Activated CD8-positive, alpha-beta memory T cell treated with anti-CD3 and anti-CD28 coated beads, Interleukin-2, amount 50 U/mL, for 1 hour (primary cell): ENCODE results near the gene IHH.

Experiments used
- DNase-seq: peaks from one replicate; pipeline ENCODE4 v3.0.0-alpha.2; 2020; ENCODE audit errors: extremely low read depth

Gene IHH

DNA sequence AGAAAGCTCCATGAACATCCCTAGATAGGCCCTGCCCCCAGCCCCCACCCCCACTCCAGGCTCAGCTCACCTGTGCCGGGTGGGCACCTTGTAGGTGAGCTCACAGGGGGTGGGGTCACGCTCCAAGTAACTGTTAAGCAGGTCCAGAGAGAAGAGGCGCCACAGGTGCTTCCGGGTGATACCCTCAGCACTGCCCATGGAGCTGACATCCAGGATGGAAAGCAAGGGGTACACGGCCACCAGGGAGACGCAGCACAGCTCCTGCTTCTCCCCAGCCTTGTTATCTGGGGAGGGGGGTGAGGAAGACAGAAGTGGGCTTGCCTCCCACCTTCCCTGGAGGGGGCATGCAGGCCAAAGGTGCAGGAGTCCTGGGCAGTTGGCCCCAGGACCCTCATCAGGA is 41.3 kb downstream of the IHH start:
- DNase-seq, result no peak

DNA sequence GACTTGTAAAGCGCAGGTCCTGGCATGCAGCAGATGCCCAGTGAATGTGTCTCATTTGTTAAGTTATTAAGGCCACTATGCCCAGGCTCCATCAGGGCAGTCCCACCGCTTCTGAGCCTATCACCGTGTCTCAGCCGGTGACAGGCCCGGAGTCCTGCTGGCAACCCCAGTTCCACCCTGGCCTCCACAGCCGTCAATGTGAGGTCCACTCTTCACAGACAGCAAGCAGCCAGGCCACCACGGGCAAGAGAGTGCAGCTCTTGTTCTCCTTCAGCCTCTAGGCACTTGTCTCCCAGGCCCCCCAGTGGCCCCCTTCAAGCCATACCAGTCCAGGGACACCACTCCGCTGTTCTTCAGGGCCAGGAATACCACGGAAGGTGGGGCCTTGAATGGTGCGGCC is 42.0 kb downstream of the IHH start:
- no peak for DNase-seq

DNA sequence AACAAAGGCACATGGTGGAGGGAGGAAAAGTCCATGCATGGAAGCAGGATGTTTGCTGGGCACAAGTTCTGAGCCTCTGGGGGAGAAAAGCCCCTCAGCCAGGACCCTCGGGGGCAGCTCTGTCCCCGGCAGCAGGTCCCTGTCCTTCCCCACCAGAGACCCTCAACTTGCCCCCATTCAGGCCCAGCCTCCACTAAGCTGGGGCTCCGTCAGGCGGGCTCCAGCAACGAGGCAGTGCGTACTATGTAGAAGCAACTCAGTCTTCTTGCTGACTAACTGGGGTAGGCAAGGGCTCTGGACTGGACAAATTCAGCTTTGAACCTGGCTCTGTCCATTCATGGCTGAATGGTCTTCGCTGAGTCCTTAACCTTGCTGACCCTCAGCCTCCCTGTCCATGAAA is 42.4 kb downstream of the IHH start:
- no peak for DNase-seq

DNA sequence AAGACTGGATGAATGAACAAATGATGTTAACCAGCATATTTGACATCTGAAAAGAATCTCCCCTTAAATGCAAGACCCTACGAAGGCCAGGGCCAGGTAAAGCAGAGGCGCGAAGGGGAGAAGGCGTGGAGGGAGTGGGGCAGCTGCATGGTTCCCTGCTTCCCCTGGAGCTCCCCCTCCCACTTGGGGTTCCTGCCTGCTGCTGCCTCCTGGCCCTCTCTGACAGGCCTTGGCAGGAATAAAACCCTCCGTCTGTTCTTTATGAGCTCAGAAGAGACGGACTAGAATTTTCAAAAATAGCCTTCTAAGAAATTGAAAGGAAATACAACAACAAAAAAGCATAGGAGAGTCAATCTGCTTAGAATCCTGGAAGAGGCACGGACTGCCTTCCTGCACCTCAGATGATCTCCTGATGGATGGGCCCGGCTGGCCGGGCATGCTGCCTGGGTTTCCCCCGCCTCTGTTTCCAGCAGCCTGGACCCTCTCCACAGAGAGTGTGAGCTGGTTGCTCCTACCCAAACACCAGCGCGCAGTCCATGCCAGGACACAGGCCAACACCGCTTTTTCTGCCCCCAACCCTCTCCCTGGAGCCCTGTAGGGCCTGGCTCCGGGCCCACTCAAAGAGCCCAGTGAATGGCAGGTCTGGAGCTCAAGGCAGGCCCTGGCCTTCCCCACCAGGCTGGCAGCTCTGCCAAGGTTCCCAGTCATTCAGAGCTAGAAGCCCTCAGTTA is 43.4 kb downstream of the IHH start:
- DNase-seq, result no peak

DNA sequence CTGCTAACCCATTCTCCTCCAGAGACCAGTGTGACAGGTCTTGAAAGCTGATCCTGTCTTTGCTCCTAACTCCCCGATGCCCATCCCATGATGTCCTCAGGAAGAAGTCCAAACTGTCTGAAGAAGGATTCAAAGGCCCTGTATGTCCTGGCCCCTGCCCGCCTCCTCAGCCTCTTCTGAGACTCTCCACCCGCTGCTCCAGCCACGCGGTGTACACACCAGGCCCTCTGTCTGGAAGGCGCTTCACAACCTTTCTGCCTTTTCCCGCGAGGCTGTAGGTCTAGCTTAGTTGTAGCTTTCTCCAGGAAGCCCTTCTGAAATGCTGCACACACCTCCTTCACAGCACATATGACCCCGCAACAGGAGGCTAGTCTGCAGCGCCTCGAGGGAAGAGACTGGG is 44.0 kb downstream of the IHH start:
- no peak for DNase-seq

DNA sequence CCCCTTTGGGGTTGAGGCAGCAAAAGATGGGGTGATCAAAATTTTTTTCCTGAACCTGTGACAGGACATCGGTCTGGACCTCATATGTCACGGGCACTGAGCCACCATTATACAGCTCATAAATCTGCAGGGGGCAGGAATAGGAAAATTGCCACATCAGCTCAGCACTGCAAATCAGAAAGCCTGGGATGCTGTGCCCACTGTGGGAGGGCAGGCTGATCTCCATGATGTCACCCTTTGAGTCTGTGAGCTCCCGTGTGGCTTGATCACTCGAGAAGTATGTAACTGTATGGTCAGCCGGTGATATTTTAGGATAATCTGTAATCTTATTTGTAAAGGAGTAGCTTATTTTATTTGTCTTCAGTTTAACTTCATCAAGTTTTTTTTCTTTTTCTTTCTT is 49.8 kb downstream of the IHH start:
- DNase-seq, result no peak

DNA sequence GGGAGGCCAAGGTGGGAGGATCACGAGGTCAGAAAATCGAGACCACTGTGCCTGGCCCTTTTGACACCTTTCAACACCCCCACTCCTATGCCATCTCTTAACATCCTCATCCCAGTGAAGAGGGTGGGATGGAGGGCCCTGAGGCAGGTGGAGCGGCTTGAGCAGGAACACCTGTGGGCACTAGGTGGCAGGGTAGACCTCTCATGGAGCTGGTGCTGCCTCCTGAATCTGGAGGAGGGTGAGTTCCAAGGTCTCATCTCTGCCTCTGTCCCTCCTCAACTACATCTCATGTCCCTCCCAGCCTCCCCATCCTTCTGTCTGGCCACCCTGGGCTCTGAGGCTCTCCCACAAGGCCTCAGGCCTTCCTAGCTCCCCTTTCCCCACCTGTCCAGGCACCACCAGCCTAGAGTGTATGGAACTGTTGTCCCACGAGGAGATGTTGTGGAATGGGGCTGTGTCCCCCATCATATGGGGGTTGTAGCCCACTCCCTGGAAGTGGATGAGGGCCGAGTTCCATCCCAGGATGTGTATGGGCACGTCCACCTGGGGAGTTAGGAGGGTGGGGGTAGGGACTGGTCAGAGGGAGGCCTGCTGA is 50.5 kb downstream of the IHH start:
- DNase-seq, result no peak

DNA sequence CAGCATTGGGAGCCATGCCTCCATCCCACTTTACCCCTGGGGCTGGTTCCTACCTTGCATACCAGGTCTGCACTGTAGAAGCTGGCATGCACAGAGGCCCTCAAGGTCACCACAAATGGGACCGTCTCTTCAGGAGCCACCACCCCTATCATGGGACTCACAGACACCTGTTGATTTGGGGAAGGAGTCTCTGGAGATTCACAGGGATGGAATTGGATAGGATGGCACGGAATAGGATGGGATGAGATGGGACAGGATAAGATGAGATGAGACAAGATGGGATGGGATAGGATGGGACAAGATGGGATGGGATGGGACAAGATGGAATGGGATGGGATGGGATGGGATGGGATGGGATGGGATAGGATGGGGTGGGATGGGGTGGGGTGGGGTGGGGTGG is 51.4 kb downstream of the IHH start:
- DNase-seq, result no peak
